HEK293 (cell line): ENCODE results near the gene JAZF1.

ENCODE experiments used
- CTCF ChIA-PET: fragments of 350-600 bp; formaldehyde crosslinking; extraction: SDS; loops from one replicate; lab custom pipeline; 2021; ENCODE audit warnings: antibody characterized with exemption; lab: Yijun Ruan, JAX
- POLR2A ChIA-PET: fragments of 300-600 bp; formaldehyde crosslinking; extraction: SDS; loops from one replicate; lab custom pipeline; 2020; ENCODE audit warnings: antibody characterized with exemption, inconsistent platforms; lab: Yijun Ruan, JAX
- H3K27ac ChIP-seq: fragments of 200-500 bp; sonication (Bioruptor generic); 2 replicates; pipeline ENCODE4 v1.5.1; 2014; ENCODE audit warnings: low read depth, low read length, control low read depth, inconsistent platforms; ENCODE audit errors: extremely low read depth
- H3K36me3 ChIP-seq, 2 experiments: fragments of 200-500 bp in 1 of 2; sonication (Bioruptor generic) in 1 of 2; 1 replicate in 1 of 2; 2 replicates in 1 of 2; pipeline ENCODE4 v1.5.1; 2014 to 2017; ENCODE audit warnings: inconsistent platforms in 2 of 2, low read length in 2 of 2; ENCODE audit not compliant: control insufficient read depth in 2 of 2, insufficient read depth in 1 of 2
- H3K4me1 ChIP-seq: fragments of 200-500 bp; sonication (Bioruptor generic); 2 replicates; pipeline ENCODE4 v1.5.1; 2014; ENCODE audit warnings: mild to moderate bottlenecking, low read length, inconsistent platforms; ENCODE audit not compliant: control insufficient read depth, insufficient read depth
- H3K4me3 ChIP-seq: 2 replicates; pipeline ENCODE4 v1.5.1; 2011; ENCODE audit warnings: low read depth, mild to moderate bottlenecking, control low read depth, low read length, moderate library complexity
- H3K9me3 ChIP-seq: fragments of 200-500 bp; sonication (Bioruptor generic); 2 replicates; pipeline ENCODE4 v1.5.1; 2014; ENCODE audit warnings: low read depth, low read length, inconsistent platforms; ENCODE audit not compliant: control insufficient read depth, insufficient read depth
- MZF1 ChIP-seq: fragments of 450-650 bp; formaldehyde crosslinking; IDR thresholded peaks from 2 replicates; pipeline ENCODE4 v1.5.1; 2017; ENCODE audit warnings: missing biosample characterization, missing genetic modification characterization, borderline replicate concordance
- OSR2 ChIP-seq: fragments of 450-650 bp; formaldehyde crosslinking; IDR thresholded peaks from 2 replicates; pipeline ENCODE4 v1.5.1; 2016; ENCODE audit warnings: missing biosample characterization, missing genetic modification characterization
- SCRT1 ChIP-seq: fragments of 450-650 bp; formaldehyde crosslinking; IDR thresholded peaks from 2 replicates; pipeline ENCODE4 v1.5.1; 2016; ENCODE audit warnings: missing biosample characterization, missing genetic modification characterization, borderline replicate concordance
- SCRT2 ChIP-seq: fragments of 450-650 bp; formaldehyde crosslinking; IDR thresholded peaks from 2 replicates; pipeline ENCODE4 v1.5.1; 2016; ENCODE audit warnings: missing biosample characterization, missing genetic modification characterization
- SP3 ChIP-seq: fragments of 450-650 bp; formaldehyde crosslinking; IDR thresholded peaks from 2 replicates; pipeline ENCODE4 v1.5.1; 2016; ENCODE audit warnings: missing biosample characterization, missing genetic modification characterization
- TRIM28 ChIP-seq: IDR thresholded peaks from 2 replicates; pipeline ENCODE4 v1.6.1; 2011; ENCODE audit warnings: low read length, control low read depth, borderline replicate concordance
- ZBTB17 ChIP-seq: fragments of 450-650 bp; formaldehyde crosslinking; IDR thresholded peaks from 2 replicates; pipeline ENCODE4 v1.5.1; 2016; ENCODE audit warnings: missing biosample characterization, missing genetic modification characterization
- ZBTB20 ChIP-seq: fragments of 450-650 bp; formaldehyde crosslinking; IDR thresholded peaks from 2 replicates; pipeline ENCODE4 v1.5.1; 2016; ENCODE audit warnings: missing biosample characterization, missing genetic modification characterization
- ZEB2 ChIP-seq: fragments of 450-650 bp; formaldehyde crosslinking; IDR thresholded peaks from 2 replicates; pipeline ENCODE4 v1.5.1; 2016; ENCODE audit warnings: missing biosample characterization, missing genetic modification characterization
- ZFHX2 ChIP-seq: fragments of 450-650 bp; formaldehyde crosslinking; conservative IDR thresholded peaks from 2 replicates; pipeline ENCODE4 v1.5.1; 2016; ENCODE audit warnings: missing biosample characterization, missing genetic modification characterization
- ZIC2 ChIP-seq: fragments of 450-650 bp; formaldehyde crosslinking; IDR thresholded peaks from 2 replicates; pipeline ENCODE4 v1.5.1; 2016; ENCODE audit warnings: missing biosample characterization, missing genetic modification characterization
- ZNF132 ChIP-seq: fragments of 450-650 bp; formaldehyde crosslinking; IDR thresholded peaks from 2 replicates; pipeline ENCODE4 v1.5.1; 2017; ENCODE audit warnings: missing biosample characterization, missing genetic modification characterization, borderline replicate concordance
- ZNF221 ChIP-seq: fragments of 450-650 bp; formaldehyde crosslinking; IDR thresholded peaks from 2 replicates; pipeline ENCODE4 v1.5.1; 2017; ENCODE audit warnings: missing biosample characterization, missing genetic modification characterization, borderline replicate concordance
- ZNF311 ChIP-seq: fragments of 450-650 bp; formaldehyde crosslinking; IDR thresholded peaks from 2 replicates; pipeline ENCODE4 v1.5.1; 2017; ENCODE audit warnings: missing biosample characterization, missing genetic modification characterization, borderline replicate concordance
- ZNF324 ChIP-seq: fragments of 450-650 bp; formaldehyde crosslinking; IDR thresholded peaks from 2 replicates; pipeline ENCODE4 v1.5.1; 2016; ENCODE audit warnings: missing biosample characterization, missing genetic modification characterization
- ZNF423 ChIP-seq: fragments of 450-650 bp; formaldehyde crosslinking; IDR thresholded peaks from 2 replicates; pipeline ENCODE4 v1.5.1; 2016; ENCODE audit warnings: missing biosample characterization, missing genetic modification characterization
- ZNF433 ChIP-seq: fragments of 450-650 bp; formaldehyde crosslinking; IDR thresholded peaks from 2 replicates; pipeline ENCODE4 v1.5.1; 2016; ENCODE audit warnings: missing biosample characterization, missing genetic modification characterization, low read depth
- ZNF514 ChIP-seq: fragments of 450-650 bp; formaldehyde crosslinking; IDR thresholded peaks from 2 replicates; pipeline ENCODE4 v1.5.1; 2016; ENCODE audit warnings: missing biosample characterization, missing genetic modification characterization
- ZNF548 ChIP-seq: fragments of 450-650 bp; formaldehyde crosslinking; IDR thresholded peaks from 2 replicates; pipeline ENCODE4 v1.5.1; 2016; ENCODE audit warnings: missing biosample characterization, missing genetic modification characterization
- ZNF571 ChIP-seq: fragments of 450-650 bp; formaldehyde crosslinking; IDR thresholded peaks from 2 replicates; pipeline ENCODE4 v1.5.0; 2017; ENCODE audit warnings: missing biosample characterization, missing genetic modification characterization
- ZNF626 ChIP-seq: fragments of 450-650 bp; sonication (Bioruptor Pico); formaldehyde crosslinking; IDR thresholded peaks from 2 replicates; pipeline ENCODE4 v1.5.1; 2018; ENCODE audit warnings: missing biosample characterization, missing genetic modification characterization, inconsistent platforms
- ZNF768 ChIP-seq: fragments of 450-650 bp; formaldehyde crosslinking; IDR thresholded peaks from 2 replicates; pipeline ENCODE4 v1.5.1; 2018; ENCODE audit warnings: missing biosample characterization, mild to moderate bottlenecking, missing genetic modification characterization
- ZNF785 ChIP-seq: fragments of 450-650 bp; formaldehyde crosslinking; IDR thresholded peaks from 2 replicates; pipeline ENCODE4 v1.5.1; 2016; ENCODE audit warnings: missing biosample characterization, missing genetic modification characterization
- ZXDB ChIP-seq: fragments of 450-650 bp; formaldehyde crosslinking; IDR thresholded peaks from 2 replicates; pipeline ENCODE4 v1.5.1; 2016; ENCODE audit warnings: missing biosample characterization, missing genetic modification characterization
- TF ChIP-seq, protein P1 (sequence below): fragments of 450-650 bp; formaldehyde crosslinking; IDR thresholded peaks from 2 replicates; pipeline ENCODE4 v1.5.1; 2017; ENCODE audit warnings: missing biosample characterization, mild to moderate bottlenecking, missing genetic modification characterization, moderate library complexity
- TF ChIP-seq, protein P2 (sequence below): fragments of 450-650 bp; IDR thresholded peaks from 2 replicates; pipeline ENCODE4 v1.5.1; 2018; ENCODE audit warnings: missing biosample characterization, missing genetic modification characterization
- TF ChIP-seq, protein P3 (sequence below): fragments of 450-650 bp; formaldehyde crosslinking; IDR thresholded peaks from 2 replicates; pipeline ENCODE4 v1.5.1; 2016; ENCODE audit warnings: missing biosample characterization, missing genetic modification characterization
- TF ChIP-seq, protein P4 (sequence below): fragments of 450-650 bp; formaldehyde crosslinking; IDR thresholded peaks from 2 replicates; pipeline ENCODE4; 2016; ENCODE audit warnings: missing biosample characterization, missing genetic modification characterization

JAZF1 gene

DNA sequence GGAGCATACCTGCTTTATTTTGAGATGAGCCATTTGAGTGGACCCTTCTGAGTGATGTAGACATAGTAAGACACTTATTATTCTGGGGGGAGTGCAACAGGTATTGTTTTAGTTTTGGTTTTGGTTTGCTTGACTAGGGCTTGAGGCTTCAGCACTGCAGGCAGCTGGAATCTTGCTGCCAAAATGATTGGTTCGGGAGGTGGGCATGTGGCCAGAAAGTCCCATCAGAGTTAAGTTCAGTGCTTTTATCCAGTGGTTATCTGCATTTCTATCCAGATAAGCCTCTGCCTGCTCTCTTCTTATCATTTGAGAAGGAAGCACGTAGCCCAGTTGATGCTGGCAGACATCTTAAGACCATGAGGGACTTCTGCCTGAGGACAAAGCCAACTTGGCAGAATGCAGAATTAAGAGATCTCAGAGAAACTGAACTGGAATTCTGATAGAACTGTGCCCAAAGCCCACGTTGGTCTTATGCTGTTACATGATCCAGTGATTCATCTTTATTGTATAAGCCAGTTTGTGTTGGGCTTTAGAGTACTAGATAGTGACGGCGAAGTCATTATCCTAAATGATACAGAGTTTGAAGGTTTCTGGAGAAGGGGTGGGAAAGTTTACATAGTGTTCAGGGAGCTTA lies 9.6 kb upstream of the JAZF1 start:
- ChIA-PET POLR2A (no interaction called here), CTCF (interaction anchor here (1.0 kb wide), 1 partner anchor 96 kb away, joined by 4 read pairs; no protein-coding TSS in a partner anchor)
- Histone ChIP-seq H3K9me3 (no peaks in the 10 kb centered on the region), H3K4me1 (peaks cover 8% of the 10 kb centered on the region; the same call in 1 of the 2 replicates), H3K36me3 (no peaks in the 10 kb centered on the region), H3K27ac (no peak overlapping the region), H3K4me3 (no peak overlapping the region)
- no peak for TF ChIP-seq ZNF221
- TF ChIP-seq, protein P1, sequence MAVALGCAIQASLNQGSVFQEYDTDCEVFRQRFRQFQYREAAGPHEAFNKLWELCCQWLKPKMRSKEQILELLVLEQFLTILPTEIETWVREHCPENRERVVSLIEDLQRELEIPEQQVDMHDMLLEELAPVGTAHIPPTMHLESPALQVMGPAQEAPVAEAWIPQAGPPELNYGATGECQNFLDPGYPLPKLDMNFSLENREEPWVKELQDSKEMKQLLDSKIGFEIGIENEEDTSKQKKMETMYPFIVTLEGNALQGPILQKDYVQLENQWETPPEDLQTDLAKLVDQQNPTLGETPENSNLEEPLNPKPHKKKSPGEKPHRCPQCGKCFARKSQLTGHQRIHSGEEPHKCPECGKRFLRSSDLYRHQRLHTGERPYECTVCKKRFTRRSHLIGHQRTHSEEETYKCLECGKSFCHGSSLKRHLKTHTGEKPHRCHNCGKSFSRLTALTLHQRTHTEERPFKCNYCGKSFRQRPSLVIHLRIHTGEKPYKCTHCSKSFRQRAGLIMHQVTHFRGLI = peak; percentile 83; the same call in 1 of the 2 replicates
- TF ChIP-seq ZFHX2 (tag by site-specific recombination) = no peak
- 0 out of 2 replicates have a peak, but pooled peaks have one; percentile 15 for TF ChIP-seq ZBTB17 (tag by site-specific recombination)
- TF ChIP-seq ZNF768 = no peak
- no peak for TF ChIP-seq ZNF548 (tag by site-specific recombination)
- TF ChIP-seq SCRT2 (tag by site-specific recombination) = peak; percentile 85
- TF ChIP-seq ZNF311 = no peak
- TF ChIP-seq ZNF433 (tag by site-specific recombination) = no peak
- peak; percentile 69; the same call in 1 of the 2 replicates for TF ChIP-seq SCRT1 (tag by site-specific recombination)
- no peak for TF ChIP-seq ZIC2 (tag by site-specific recombination)
- TF ChIP-seq ZNF132 (tag by site-specific recombination) = no peak

DNA sequence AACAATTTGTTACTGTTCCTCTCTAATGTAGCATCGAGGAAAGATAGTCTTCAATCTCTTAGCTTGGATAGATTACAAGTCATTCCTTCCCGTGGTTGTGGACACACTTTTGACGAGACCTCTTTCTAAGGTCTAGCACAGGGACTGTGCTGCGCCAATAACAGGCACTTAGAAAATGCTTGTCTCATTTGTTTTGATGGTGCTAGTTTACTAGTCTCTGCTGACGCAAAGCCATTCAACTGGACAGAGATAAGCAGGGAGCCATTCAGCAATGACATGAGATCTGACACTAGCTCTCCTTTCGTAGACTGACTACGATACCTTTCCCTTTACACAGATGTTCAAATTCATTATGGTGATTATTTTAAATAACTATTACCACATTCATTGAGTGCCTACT lies 6.4 kb upstream of the JAZF1 start:
- H3K4me3 ChIP-seq = no peak overlapping the region
- ChIA-PET CTCF (no interaction called here), POLR2A (no interaction called here)
- H3K9me3 ChIP-seq = no peaks in the 10 kb centered on the region
- no peaks in the 10 kb centered on the region for H3K36me3 ChIP-seq
- peaks cover 8% of the 10 kb centered on the region; the same call in 1 of the 2 replicates for H3K4me1 ChIP-seq
- TF ChIP-seq TRIM28 (peak; percentile 77), ZNF626 (tag by site-specific recombination) (no peak)
- TF ChIP-seq, all 188 proteins: peak for 1
- H3K27ac ChIP-seq = no peak overlapping the region

DNA sequence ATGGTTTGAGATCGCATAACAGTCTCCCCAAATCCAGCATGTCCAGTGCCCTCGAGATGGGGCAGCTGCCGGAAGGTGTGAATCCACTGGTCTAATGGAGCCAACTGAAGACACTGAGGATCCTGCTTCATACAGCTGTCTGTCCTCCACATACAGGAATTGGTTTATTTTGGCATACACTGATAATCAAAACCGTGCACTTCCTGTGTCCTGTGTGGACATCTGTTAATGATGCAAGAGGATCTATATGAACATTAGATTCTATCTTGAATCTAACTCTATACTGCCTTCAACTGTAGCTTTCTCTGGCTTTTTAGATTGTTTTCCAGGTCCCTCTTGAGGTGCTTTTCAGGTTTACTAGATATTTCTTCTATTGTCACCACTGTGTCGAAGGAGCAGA lies 3.0 kb upstream of the JAZF1 start:
- POLR2A ChIA-PET = no interaction called here
- CTCF ChIA-PET = interaction anchor here (0.5 to 0.6 kb wide), 2 partner anchors 85 to 87 kb away, joined by 3 read pairs; no protein-coding TSS in a partner anchor
- TF ChIP-seq MZF1 (tag by site-specific recombination) (no peak), ZNF785 (tag by site-specific recombination) (no peak), ZNF324 (no peak), ZEB2 (tag by site-specific recombination) (no peak), OSR2 (no peak), ZNF221 (no peak), ZNF514 (no peak), ZXDB (tag by site-specific recombination) (no peak), ZNF423 (tag by site-specific recombination) (no peak), ZBTB20 (tag by site-specific recombination) (no peak), ZNF571 (tag by site-specific recombination) (no peak), SP3 (tag by site-specific recombination) (no peak)
- TF ChIP-seq, protein P2, sequence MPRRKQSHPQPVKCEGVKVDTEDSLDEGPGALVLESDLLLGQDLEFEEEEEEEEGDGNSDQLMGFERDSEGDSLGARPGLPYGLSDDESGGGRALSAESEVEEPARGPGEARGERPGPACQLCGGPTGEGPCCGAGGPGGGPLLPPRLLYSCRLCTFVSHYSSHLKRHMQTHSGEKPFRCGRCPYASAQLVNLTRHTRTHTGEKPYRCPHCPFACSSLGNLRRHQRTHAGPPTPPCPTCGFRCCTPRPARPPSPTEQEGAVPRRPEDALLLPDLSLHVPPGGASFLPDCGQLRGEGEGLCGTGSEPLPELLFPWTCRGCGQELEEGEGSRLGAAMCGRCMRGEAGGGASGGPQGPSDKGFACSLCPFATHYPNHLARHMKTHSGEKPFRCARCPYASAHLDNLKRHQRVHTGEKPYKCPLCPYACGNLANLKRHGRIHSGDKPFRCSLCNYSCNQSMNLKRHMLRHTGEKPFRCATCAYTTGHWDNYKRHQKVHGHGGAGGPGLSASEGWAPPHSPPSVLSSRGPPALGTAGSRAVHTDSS (tag by site-specific recombination) = no peak
- TF ChIP-seq, protein P3, sequence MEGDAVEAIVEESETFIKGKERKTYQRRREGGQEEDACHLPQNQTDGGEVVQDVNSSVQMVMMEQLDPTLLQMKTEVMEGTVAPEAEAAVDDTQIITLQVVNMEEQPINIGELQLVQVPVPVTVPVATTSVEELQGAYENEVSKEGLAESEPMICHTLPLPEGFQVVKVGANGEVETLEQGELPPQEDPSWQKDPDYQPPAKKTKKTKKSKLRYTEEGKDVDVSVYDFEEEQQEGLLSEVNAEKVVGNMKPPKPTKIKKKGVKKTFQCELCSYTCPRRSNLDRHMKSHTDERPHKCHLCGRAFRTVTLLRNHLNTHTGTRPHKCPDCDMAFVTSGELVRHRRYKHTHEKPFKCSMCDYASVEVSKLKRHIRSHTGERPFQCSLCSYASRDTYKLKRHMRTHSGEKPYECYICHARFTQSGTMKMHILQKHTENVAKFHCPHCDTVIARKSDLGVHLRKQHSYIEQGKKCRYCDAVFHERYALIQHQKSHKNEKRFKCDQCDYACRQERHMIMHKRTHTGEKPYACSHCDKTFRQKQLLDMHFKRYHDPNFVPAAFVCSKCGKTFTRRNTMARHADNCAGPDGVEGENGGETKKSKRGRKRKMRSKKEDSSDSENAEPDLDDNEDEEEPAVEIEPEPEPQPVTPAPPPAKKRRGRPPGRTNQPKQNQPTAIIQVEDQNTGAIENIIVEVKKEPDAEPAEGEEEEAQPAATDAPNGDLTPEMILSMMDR (tag by site-specific recombination) = no peak
- TF ChIP-seq, protein P4, sequence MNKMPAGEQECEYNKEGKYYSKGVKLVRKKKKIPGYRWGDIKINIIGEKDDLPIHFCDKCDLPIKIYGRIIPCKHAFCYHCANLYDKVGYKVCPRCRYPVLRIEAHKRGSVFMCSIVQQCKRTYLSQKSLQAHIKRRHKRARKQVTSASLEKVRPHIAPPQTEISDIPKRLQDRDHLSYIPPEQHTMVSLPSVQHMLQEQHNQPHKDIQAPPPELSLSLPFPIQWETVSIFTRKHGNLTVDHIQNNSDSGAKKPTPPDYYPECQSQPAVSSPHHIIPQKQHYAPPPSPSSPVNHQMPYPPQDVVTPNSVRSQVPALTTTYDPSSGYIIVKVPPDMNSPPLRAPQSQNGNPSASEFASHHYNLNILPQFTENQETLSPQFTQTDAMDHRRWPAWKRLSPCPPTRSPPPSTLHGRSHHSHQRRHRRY (tag by site-specific recombination) = no peak

More for the DNA sequence above, 3.0 kb upstream of the JAZF1 start:
- H3K36me3 ChIP-seq = no peaks in the 10 kb centered on the region
- no peak overlapping the region for H3K4me3 ChIP-seq
- H3K27ac ChIP-seq = no peak overlapping the region
- H3K4me1 ChIP-seq = peaks cover 9% of the 10 kb centered on the region; the same call in 1 of the 2 replicates
- no peaks in the 10 kb centered on the region for H3K9me3 ChIP-seq
